NCI-H526 (cell line): Measurements from ENCODE around the gene SEMA4D.

Experiments used
- DNase-seq, 2 experiments: peaks; one replicate each; lab custom pipeline; 2025; lab: John Stamatoyannopoulos, UW

The SEMA4D gene

DNA sequence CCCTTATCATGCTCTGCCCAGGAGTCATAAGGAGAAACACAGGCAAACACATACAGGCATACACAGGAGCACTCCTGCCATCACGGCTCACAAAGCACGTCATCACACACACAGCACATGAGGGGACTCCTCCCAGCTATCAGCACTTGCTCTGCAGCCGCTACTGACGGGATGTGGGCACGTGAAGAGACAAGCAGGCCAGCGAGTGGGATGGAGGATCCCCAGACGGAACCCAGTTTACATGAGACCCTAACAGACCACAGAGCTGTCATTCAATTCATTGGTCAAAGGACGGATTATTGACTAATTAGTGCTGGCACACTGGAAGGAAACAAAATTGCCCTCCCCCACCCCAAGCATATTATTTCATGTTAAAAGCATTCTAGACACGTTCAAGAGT is 53.6 kb downstream of the SEMA4D start:
- no peak for DNase-seq

- DNase-seq = no peak
These were observed 54.7 kb downstream of the SEMA4D start for GRCh38 chr9:89442981-89443814.

DNA sequence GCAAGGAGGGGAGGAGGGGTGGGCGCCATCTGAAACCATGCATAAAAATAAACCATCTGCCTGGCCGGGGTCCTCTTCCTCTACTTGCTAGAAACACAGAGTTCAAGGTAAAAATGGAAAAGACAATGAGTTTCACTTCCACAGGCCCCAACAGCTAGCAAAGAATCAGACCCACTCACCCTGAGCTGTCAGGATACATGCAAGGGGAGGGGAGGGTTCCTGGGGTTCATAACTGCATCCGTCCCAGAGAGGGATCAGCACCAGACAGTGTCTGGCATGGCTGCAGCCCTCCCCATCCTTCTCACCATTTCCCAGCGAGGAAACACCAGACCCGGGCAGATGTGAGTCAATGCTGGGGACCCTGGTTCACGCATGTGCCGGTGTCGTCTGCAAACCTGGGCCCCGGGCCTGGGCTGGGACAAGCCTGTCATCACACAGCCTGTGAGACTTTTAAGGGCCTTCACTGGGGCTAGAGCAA is 55.4 kb downstream of the SEMA4D start:
- no peak for DNase-seq

- no peak for DNase-seq
These were observed 55.9 kb downstream of the SEMA4D start for GRCh38 chr9:89441986-89442385.

DNA sequence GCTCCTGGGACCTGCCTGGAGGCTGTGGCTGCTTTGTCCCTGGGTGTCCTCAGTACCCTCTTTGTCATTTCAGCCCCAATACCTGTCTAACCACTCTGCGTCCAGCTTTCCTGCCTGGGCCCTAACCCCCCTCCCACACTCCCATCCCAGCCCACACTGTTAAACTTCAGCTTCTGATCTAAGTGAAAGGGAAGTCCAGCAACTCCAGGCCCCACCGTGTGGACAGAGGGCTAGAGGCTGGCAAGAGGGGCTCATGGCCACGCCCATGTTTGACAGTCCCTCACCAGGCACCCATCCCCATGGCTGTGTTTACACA is 56.3 kb downstream of the SEMA4D start:
- DNase-seq = no peak

GRCh38 chr9:89440951-89441654 is 56.8 kb downstream of the SEMA4D start:
- no peak for DNase-seq

DNA sequence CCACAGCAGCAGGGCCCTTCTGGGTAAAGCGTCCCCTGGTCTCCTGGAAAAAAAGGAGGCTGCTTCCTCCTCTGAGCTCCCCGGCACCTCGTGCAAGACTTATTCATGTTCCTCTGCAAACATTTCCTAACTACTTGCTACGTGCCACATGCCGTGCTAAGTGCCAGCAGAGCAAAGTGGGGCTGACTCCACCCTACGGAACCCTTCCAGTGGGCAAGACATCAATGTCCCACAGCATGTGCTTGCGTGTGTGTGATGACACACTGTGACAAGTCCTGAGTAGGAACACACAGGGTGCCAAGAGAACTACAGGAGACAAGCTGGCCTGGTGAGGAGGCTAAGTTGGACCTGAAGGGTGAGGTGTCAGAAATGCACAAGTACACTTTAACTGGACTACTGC is 57.4 kb downstream of the SEMA4D start:
- DNase-seq = no peak

DNA sequence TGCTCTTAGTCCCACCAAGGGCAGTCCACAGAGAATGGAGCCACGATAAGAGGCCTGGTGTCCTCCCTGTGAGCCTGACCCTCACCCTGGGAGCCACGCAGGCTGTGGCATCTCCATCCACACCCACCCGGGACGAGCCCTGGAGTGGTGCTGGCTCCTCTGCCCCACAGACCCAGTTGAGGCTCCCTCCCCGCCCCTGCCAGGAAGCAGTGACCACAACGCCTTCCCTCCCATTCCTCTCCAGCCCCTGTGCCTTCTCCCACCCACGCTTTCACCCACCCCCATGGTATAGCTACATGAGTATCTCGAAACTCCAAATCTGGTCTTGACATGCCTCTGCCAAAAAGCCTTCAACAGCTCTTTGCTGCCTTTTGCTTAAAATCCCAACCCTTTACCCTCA is 57.9 kb downstream of the SEMA4D start:
- no peak for DNase-seq

DNA sequence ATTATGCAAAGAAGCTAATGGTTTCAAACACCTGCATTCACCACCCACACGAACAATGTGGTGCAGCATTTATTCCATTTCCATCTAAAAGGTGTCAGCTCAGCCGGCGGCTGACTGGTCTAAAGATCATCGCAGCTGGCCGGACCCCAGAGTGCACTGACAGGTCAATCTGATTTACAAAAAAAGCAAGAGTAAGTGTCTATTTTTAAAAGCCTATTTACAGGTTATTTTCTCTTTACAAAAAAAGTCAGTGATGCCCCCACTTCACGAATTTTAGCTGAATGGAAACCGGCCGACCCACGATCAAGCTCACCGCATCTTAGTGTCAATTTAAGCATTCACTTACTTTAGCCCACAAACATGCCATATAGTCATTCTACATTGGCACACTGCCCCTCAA is 58.3 kb downstream of the SEMA4D start:
- DNase-seq = no peak

- DNase-seq = no peak
These were observed 59.7 kb downstream of the SEMA4D start for GRCh38 chr9:89438194-89438593.

GRCh38 chr9:89437772-89438171 is 60.1 kb downstream of the SEMA4D start:
- no peak for DNase-seq

DNA sequence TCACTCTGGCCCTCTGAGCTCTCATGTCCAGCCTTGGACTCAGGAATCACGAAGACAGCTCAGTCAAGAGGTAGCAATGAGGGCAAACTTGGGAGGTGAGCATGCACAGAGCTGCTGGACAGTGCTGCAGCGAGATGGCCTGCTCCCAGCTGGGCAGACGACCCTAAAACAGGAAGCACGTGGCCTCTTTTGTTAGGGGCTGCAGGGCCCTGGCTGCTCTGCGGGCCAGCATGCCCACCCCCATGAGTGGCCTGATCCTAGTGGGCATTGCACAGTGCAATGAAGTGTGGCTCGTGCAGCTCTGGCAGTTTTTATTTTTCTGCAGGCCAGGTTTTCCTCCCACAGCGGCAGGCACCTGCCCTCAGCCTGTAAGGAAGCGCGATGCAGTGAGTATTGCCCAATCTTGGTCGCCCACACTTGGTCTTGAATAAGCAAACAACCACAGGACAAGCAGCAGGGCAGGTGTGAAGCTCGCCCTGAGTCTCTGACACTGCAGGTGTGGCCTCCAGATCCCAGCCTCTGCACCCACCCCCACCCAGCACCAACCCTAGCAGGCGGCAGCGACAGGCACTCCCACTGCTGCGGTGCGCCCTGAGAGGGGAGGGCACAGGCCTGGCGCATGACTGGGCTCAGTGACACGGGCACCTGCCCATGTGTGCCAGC is 60.8 kb downstream of the SEMA4D start:
- DNase-seq = peak; percentile 51 to 69

GRCh38 chr9:89436326-89436725 is 61.6 kb downstream of the SEMA4D start:
- DNase-seq = no peak

DNA sequence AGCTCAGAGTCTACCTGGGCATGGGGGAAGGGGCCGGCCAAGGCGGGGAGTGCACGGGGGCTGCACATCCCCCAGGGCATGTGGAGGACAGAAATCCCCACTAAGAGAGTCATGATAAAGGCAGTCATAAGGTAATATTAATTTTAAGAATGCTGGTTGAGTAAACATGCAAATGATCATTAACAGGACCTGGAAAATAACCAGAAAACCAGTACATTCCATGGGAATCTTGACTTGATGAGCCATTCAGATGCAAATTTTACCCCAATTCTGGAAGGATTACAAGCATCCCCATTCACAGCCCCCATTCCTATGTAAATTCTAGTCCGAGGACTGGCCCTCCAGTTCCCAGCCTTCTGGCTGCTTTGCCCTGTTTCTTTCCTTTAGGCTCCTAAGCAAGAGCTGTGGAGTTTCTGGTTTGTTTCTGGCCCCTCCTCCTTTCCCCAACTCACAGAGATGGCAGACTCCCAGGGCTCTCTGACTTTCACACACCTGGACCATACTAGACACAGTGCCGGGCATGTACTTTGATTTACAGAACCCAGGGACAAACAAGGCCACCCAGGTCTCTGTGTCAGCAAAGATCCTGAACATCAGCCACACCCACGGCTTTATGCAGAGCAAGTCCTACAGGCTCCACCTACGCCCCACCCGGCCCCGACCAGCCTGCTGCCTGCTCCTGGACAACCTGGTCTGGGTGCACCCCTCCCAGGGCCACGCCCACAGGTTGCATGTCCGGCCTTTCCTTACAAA is 62.7 kb downstream of the SEMA4D start:
- DNase-seq = peak; percentile 9 to 59

GRCh38 chr9:89434636-89435035 is 63.3 kb downstream of the SEMA4D start:
- DNase-seq = no peak

DNA sequence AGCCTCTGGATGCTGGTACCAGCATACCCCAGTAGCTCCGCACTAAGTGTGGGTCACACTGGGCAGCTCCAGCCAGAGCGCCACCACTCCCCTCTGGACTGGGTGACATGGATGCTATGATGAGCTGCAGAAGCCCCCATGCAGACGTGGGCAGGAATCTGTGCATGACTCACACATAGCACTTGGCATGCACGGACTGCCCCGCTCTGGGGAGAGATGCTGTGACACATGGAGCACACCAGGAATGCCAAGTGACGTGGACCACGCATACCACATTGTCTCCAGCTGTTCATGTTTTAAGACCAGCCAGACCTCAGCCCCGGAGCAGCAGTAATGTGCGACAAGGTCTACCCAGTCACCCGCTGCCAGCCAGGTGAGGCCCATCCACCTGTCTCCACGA is 64.1 kb downstream of the SEMA4D start:
- DNase-seq = no peak

- no peak for DNase-seq
These were observed 64.9 kb downstream of the SEMA4D start for GRCh38 chr9:89432986-89433530.

GRCh38 chr9:89431930-89432725 is 65.8 kb downstream of the SEMA4D start:
- DNase-seq = peak in 1 of 2 experiments; percentile 9

DNA sequence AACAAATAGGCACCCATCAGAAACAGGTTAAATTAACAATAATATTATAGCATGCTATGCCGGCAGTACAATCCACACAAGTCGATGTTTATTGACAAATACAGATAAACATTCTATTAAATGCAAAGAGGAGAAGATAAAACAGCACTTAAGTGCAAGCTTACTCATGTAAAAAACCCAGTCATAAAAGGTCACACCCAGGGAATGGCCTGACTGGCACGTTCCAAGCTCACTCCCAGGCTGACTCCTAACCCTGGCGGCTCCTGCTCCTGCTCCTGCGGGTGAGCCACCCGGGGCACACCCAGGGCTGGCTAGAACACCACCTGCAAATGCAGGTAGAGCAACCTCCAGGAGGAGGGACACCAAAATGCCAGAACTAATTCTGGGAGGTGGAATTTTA is 66.9 kb downstream of the SEMA4D start:
- no peak for DNase-seq

- no peak for DNase-seq
These were observed 68.7 kb downstream of the SEMA4D start for GRCh38 chr9:89428901-89429890.
